Cardiac fibroblast (primary cell): Measurements from ENCODE around the gene ZFHX2.

Experiments used
- DNase-seq, 2 donors: peaks; one replicate each; pipeline versions ENCODE4 v3.0.0 to v3.0.0-alpha.2; 2010; ENCODE audit warnings: low read depth in 2 of 2
- H3K4me3 ChIP-seq, 2 donors: replicated peaks in 1 of 2; 1 replicate in 1 of 2; 2 replicates in 1 of 2; pipeline ENCODE4 v1.5.1; 2011; ENCODE audit warnings: low read depth in 2 of 2, low read length in 2 of 2, mild to moderate bottlenecking in 2 of 2, moderate library complexity in 1 of 2
- CTCF ChIP-seq: IDR thresholded peaks from one replicate; pipeline ENCODE4 v1.5.1; 2011; ENCODE audit warnings: low read depth, mild to moderate bottlenecking, low read length, inconsistent platforms

The ZFHX2 gene

GRCh38 chr14:23557521-23557920 lies 6.0 kb upstream of the ZFHX2 start:
- no peak overlapping the region for H3K4me3 ChIP-seq
- no peak for TF ChIP-seq CTCF
- no peak for DNase-seq

GRCh38 chr14:23556700-23557440 lies 5.3 kb upstream of the ZFHX2 start:
- TF ChIP-seq CTCF = no peak
- peak overlapping the region; percentile 78 to 91 for H3K4me3 ChIP-seq
- no peak for DNase-seq

GRCh38 chr14:23555882-23556699 lies 4.5 kb upstream of the ZFHX2 start, which contains the start of gene THTPA:
Gene THTPA (plus strand): TSS chr14:23556271. CDS start chr14:23556758, 487 bp downstream.
- DNase-seq = peak; percentile 89 to 92
- no peak for TF ChIP-seq CTCF
- peak within 1 kb of the TSS; percentile 78 to 91 for H3K4me3 ChIP-seq

- TF ChIP-seq CTCF = no peak
- DNase-seq = no peak
- H3K4me3 ChIP-seq = peak overlapping the region; percentile 78 to 91
These were observed 3.9 kb upstream of the ZFHX2 start for GRCh38 chr14:23555533-23555881.

- peak overlapping the region; percentile 51 to 53 for H3K4me3 ChIP-seq
- no peak for TF ChIP-seq CTCF
- no peak for DNase-seq
These were observed 726 bp downstream of the ZFHX2 start for GRCh38 chr14:23550812-23551265.

- no peak for DNase-seq
- no peak for TF ChIP-seq CTCF
- H3K4me3 ChIP-seq = peak overlapping the region; percentile 51 to 53
These were observed 1.3 kb downstream of the ZFHX2 start for GRCh38 chr14:23550131-23550811.
